ENCODE measurements around the gene PBRM1. TPM values are rescaled to one million over a fixed set of nuclear protein-coding genes. Genes with fewer than 3 reads are reported as not detected.
"Not testable (repeated sequence)": the region's sequence is repeated elsewhere in the genome, so short reads cannot be mapped to it uniquely, and the experiment has no call there.

The PBRM1 gene
- total RNA-seq, 1 experiment from 2014 or later = 4.4 TPM

- in situ Hi-C loops (cut with HindIII; ENCODE audit: low pct_unique_long_range_greater_than_20kb, low sequenced_read_pairs) = no loop called here
- no peak for DNase-seq (ENCODE audit: low read depth)
Measured at GRCh38 chr3:52679811-52680210, 5.9 kb downstream of the PBRM1 start.

GRCh38 chr3:52679199-52679538, 6.5 kb downstream of the PBRM1 start:
- DNase-seq (ENCODE audit: low read depth) = no peak
- in situ Hi-C loops (cut with HindIII; ENCODE audit: low pct_unique_long_range_greater_than_20kb, low sequenced_read_pairs) = no loop called here

- in situ Hi-C loops (cut with HindIII; ENCODE audit: low pct_unique_long_range_greater_than_20kb, low sequenced_read_pairs) = no loop called here
- no peak for DNase-seq (ENCODE audit: low read depth)
Measured at GRCh38 chr3:52678265-52679198, 7.2 kb downstream of the PBRM1 start.

- DNase-seq (ENCODE audit: low read depth); in situ Hi-C loops (cut with HindIII; ENCODE audit: low pct_unique_long_range_greater_than_20kb, low sequenced_read_pairs): not testable (repeated sequence)
Measured at GRCh38 chr3:52676201-52676600, 9.5 kb downstream of the PBRM1 start.

- in situ Hi-C loops (cut with HindIII; ENCODE audit: low pct_unique_long_range_greater_than_20kb, low sequenced_read_pairs) = no loop called here
- DNase-seq (ENCODE audit: low read depth) = no peak
Measured at GRCh38 chr3:52671676-52672075, 14.0 kb downstream of the PBRM1 start.

- peak; percentile 97 for DNase-seq (ENCODE audit: low read depth)
- in situ Hi-C loops (cut with HindIII; ENCODE audit: low pct_unique_long_range_greater_than_20kb, low sequenced_read_pairs) = no loop called here
Measured at GRCh38 chr3:52670621-52671521, 14.8 kb downstream of the PBRM1 start.

GRCh38 chr3:52663098-52663497, 22.6 kb downstream of the PBRM1 start:
- in situ Hi-C loops (cut with HindIII; ENCODE audit: low pct_unique_long_range_greater_than_20kb, low sequenced_read_pairs) = no loop called here
- DNase-seq (ENCODE audit: low read depth) = no peak

- in situ Hi-C loops (cut with HindIII; ENCODE audit: low pct_unique_long_range_greater_than_20kb, low sequenced_read_pairs) = no loop called here
- no peak for DNase-seq (ENCODE audit: low read depth)
Measured at GRCh38 chr3:52660046-52660445, 25.7 kb downstream of the PBRM1 start.

- in situ Hi-C loops (cut with HindIII; ENCODE audit: low pct_unique_long_range_greater_than_20kb, low sequenced_read_pairs) = no loop called here
- no peak for DNase-seq (ENCODE audit: low read depth)
Measured at GRCh38 chr3:52655895-52656294, 29.8 kb downstream of the PBRM1 start.

- in situ Hi-C loops (cut with HindIII; ENCODE audit: low pct_unique_long_range_greater_than_20kb, low sequenced_read_pairs) = no loop called here
- no peak for DNase-seq (ENCODE audit: low read depth)
Measured at GRCh38 chr3:52651592-52651991, 34.1 kb downstream of the PBRM1 start.

- in situ Hi-C loops (cut with HindIII; ENCODE audit: low pct_unique_long_range_greater_than_20kb, low sequenced_read_pairs) = no loop called here
- no peak for DNase-seq (ENCODE audit: low read depth)
Measured at GRCh38 chr3:52650439-52650838, 35.3 kb downstream of the PBRM1 start.

- no peak for DNase-seq (ENCODE audit: low read depth)
- in situ Hi-C loops (cut with HindIII; ENCODE audit: low pct_unique_long_range_greater_than_20kb, low sequenced_read_pairs) = no loop called here
Measured at GRCh38 chr3:52649461-52650210, 36.1 kb downstream of the PBRM1 start.

- DNase-seq (ENCODE audit: low read depth) = no peak
- in situ Hi-C loops (cut with HindIII; ENCODE audit: low pct_unique_long_range_greater_than_20kb, low sequenced_read_pairs) = no loop called here
Measured at GRCh38 chr3:52645549-52645948, 40.2 kb downstream of the PBRM1 start.

GRCh38 chr3:52636673-52637072, 49.0 kb downstream of the PBRM1 start:
- in situ Hi-C loops (cut with HindIII; ENCODE audit: low pct_unique_long_range_greater_than_20kb, low sequenced_read_pairs) = no loop called here
- peak; percentile 10 for DNase-seq (ENCODE audit: low read depth)

GRCh38 chr3:52633786-52634185, 51.9 kb downstream of the PBRM1 start:
- no peak for DNase-seq (ENCODE audit: low read depth)
- in situ Hi-C loops (cut with HindIII; ENCODE audit: low pct_unique_long_range_greater_than_20kb, low sequenced_read_pairs) = no loop called here

- no peak for DNase-seq (ENCODE audit: low read depth)
- in situ Hi-C loops (cut with HindIII; ENCODE audit: low pct_unique_long_range_greater_than_20kb, low sequenced_read_pairs) = no loop called here
Measured at GRCh38 chr3:52625041-52625440, 60.7 kb downstream of the PBRM1 start.

- DNase-seq (ENCODE audit: low read depth) = no peak
Measured at GRCh38 chr3:52623234-52623792, 62.4 kb downstream of the PBRM1 start.

GRCh38 chr3:52620580-52620979, 65.1 kb downstream of the PBRM1 start:
- DNase-seq (ENCODE audit: low read depth) = no peak
- in situ Hi-C loops (cut with HindIII; ENCODE audit: low pct_unique_long_range_greater_than_20kb, low sequenced_read_pairs) = no loop called here

More at GRCh38 chr3:52623234-52623792, 62.4 kb downstream of the PBRM1 start:
- in situ Hi-C loops (cut with HindIII; ENCODE audit: low pct_unique_long_range_greater_than_20kb, low sequenced_read_pairs) = no loop called here
